SU-DHL-6 (cell line): ENCODE measurements around the gene HSF5.
A peak's percentile ranks its signal among the peaks of the same experiment; 100 is the strongest.

ENCODE experiments used
- H2AFZ ChIP-seq: fragments of 200-600 bp; sonication (generic); 2 replicates; pipeline ENCODE4 v1.6.1; 2014; ENCODE audit warnings: low read depth, mild to moderate bottlenecking, moderate library complexity, mixed read lengths, antibody characterized with exemption, low read length; ENCODE audit not compliant: severe bottlenecking
- H3F3A ChIP-seq: fragments of 200-600 bp; shearing (Covaris generic); 2 replicates; pipeline ENCODE4 v1.6.0; 2016; ENCODE audit warnings: antibody characterized with exemption, mild to moderate bottlenecking; ENCODE audit not compliant: insufficient read depth
- H3K27ac ChIP-seq: fragments of 200-600 bp; sonication (generic); 2 replicates; pipeline ENCODE4 v1.5.1; 2016; ENCODE audit warnings: low read depth, mild to moderate bottlenecking, low read length, moderate library complexity, mixed read lengths
- H3K27me3 ChIP-seq: fragments of 200-600 bp; sonication (generic), shearing (Covaris generic); 2 replicates; pipeline ENCODE4 v1.6.0; 2014; ENCODE audit warnings: mild to moderate bottlenecking, low read length
- H3K36me3 ChIP-seq: fragments of 200-600 bp; sonication (generic); 2 replicates; pipeline ENCODE4 v1.6.1; 2014; ENCODE audit warnings: mild to moderate bottlenecking, low read length, mixed read lengths
- H3K4me2 ChIP-seq: fragments of 300-600, 200-600 bp; shearing (Covaris generic), sonication (generic); 2 replicates; pipeline ENCODE4 v1.6.0; 2014; ENCODE audit warnings: low read length, low read depth, mild to moderate bottlenecking; ENCODE audit not compliant: poor library complexity, severe bottlenecking
- H3K4me3 ChIP-seq: fragments of 200-600 bp; sonication (generic); 2 replicates; pipeline ENCODE4 v1.5.1; 2014; ENCODE audit warnings: antibody characterized with exemption, low read length, mild to moderate bottlenecking, mixed read lengths; ENCODE audit not compliant: insufficient read depth, poor library complexity, severe bottlenecking
- H3K79me2 ChIP-seq: fragments of 200-600 bp; sonication (generic); 2 replicates; pipeline ENCODE4 v1.6.1; 2014; ENCODE audit warnings: mild to moderate bottlenecking, low read length, moderate library complexity; ENCODE audit not compliant: insufficient read depth
- H3K9ac ChIP-seq: fragments of 200-600 bp; sonication (generic); 2 replicates; pipeline ENCODE4 v1.7.0; 2014; ENCODE audit warnings: mild to moderate bottlenecking, low read length
- H3K9me2 ChIP-seq: fragments of 200-600 bp; sonication (generic); replicated peaks from 2 replicates; pipeline ENCODE4 v1.6.1; 2014; ENCODE audit warnings: low read length; ENCODE audit not compliant: insufficient read depth
- H3K9me3 ChIP-seq: fragments of 200-600 bp; sonication (generic); 2 replicates; pipeline ENCODE4 v1.6.1; 2014; ENCODE audit warnings: low read length, mixed read lengths; ENCODE audit not compliant: insufficient read depth
- H4K20me1 ChIP-seq: fragments of 200-600 bp; sonication (generic); 2 replicates; pipeline ENCODE4 v1.6.1; 2014; ENCODE audit warnings: low read depth, mild to moderate bottlenecking, antibody characterized with exemption, low read length, moderate library complexity, mixed read lengths
- EZH2phosphoT487 ChIP-seq: fragments of 200-600 bp; sonication (generic), shearing (Covaris generic); conservative IDR thresholded peaks from 2 replicates; pipeline ENCODE4 v1.6.1; 2018; ENCODE audit warnings: mild to moderate bottlenecking, antibody characterized with exemption, low read length, moderate library complexity, mixed read lengths
- TF ChIP-seq, protein P1 (sequence below): fragments of 200-600 bp; sonication (generic); IDR thresholded peaks from one replicate; pipeline ENCODE4 v1.5.1; 2017; ENCODE audit warnings: antibody characterized with exemption, mild to moderate bottlenecking, low read length, moderate library complexity; ENCODE audit not compliant: insufficient read depth, poor library complexity, severe bottlenecking

Gene HSF5

GRCh38 chr17:58531122-58531521, 42.9 kb upstream of the HSF5 start:
- no peaks in the 10 kb centered on the region for H3K27me3 ChIP-seq
- no peak overlapping the region for H3K4me3 ChIP-seq
- H4K20me1 ChIP-seq = no peaks in the 10 kb centered on the region
- no peaks in the 10 kb centered on the region for H3K9me3 ChIP-seq
- no peaks in the 10 kb centered on the region for H3F3A ChIP-seq
- H3K9me2 ChIP-seq = no peaks in the 10 kb centered on the region
- no peaks in the 10 kb centered on the region for H3K36me3 ChIP-seq
- TF ChIP-seq, protein P1, sequence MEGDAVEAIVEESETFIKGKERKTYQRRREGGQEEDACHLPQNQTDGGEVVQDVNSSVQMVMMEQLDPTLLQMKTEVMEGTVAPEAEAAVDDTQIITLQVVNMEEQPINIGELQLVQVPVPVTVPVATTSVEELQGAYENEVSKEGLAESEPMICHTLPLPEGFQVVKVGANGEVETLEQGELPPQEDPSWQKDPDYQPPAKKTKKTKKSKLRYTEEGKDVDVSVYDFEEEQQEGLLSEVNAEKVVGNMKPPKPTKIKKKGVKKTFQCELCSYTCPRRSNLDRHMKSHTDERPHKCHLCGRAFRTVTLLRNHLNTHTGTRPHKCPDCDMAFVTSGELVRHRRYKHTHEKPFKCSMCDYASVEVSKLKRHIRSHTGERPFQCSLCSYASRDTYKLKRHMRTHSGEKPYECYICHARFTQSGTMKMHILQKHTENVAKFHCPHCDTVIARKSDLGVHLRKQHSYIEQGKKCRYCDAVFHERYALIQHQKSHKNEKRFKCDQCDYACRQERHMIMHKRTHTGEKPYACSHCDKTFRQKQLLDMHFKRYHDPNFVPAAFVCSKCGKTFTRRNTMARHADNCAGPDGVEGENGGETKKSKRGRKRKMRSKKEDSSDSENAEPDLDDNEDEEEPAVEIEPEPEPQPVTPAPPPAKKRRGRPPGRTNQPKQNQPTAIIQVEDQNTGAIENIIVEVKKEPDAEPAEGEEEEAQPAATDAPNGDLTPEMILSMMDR = no peak
- no peak for TF ChIP-seq EZH2phosphoT487
- H3K4me2 ChIP-seq = peak overlapping the region; percentile 39
- H2AFZ ChIP-seq = no peak overlapping the region
- H3K9ac ChIP-seq = peak overlapping the region; percentile 4; the same call in 1 of the 2 replicates
- H3K27ac ChIP-seq = no peak overlapping the region
- H3K79me2 ChIP-seq = no peaks in the 10 kb centered on the region

- H4K20me1 ChIP-seq = no peaks in the 10 kb centered on the region
- no peaks in the 10 kb centered on the region for H3K9me3 ChIP-seq
- H3K27me3 ChIP-seq = no peaks in the 10 kb centered on the region
- H3K36me3 ChIP-seq = no peaks in the 10 kb centered on the region
- TF ChIP-seq EZH2phosphoT487 = no peak
- TF ChIP-seq, protein P1 = no peak
- no peaks in the 10 kb centered on the region for H3F3A ChIP-seq
- H3K4me3 ChIP-seq = no peak overlapping the region
- no peak overlapping the region for H2AFZ ChIP-seq
- no peak overlapping the region for H3K4me2 ChIP-seq
- H3K79me2 ChIP-seq = no peaks in the 10 kb centered on the region
- H3K9ac ChIP-seq = no peak overlapping the region
- no peak overlapping the region for H3K27ac ChIP-seq
- H3K9me2 ChIP-seq = no peaks in the 10 kb centered on the region
These were observed 42.4 kb upstream of the HSF5 start for GRCh38 chr17:58530655-58531054.

- no peaks in the 10 kb centered on the region for H3K9me3 ChIP-seq
- no peak overlapping the region for H3K27ac ChIP-seq
- no peak overlapping the region for H3K9ac ChIP-seq
- H4K20me1 ChIP-seq = no peaks in the 10 kb centered on the region
- H3K27me3 ChIP-seq = no peaks in the 10 kb centered on the region
- no peaks in the 10 kb centered on the region for H3F3A ChIP-seq
- no peaks in the 10 kb centered on the region for H3K9me2 ChIP-seq
- TF ChIP-seq, protein P1 = no peak
- TF ChIP-seq EZH2phosphoT487 = no peak
- H3K79me2 ChIP-seq = no peaks in the 10 kb centered on the region
- no peak overlapping the region for H2AFZ ChIP-seq
- H3K36me3 ChIP-seq = no peaks in the 10 kb centered on the region
- no peak overlapping the region for H3K4me2 ChIP-seq
- H3K4me3 ChIP-seq = no peak overlapping the region
These were observed 41.1 kb upstream of the HSF5 start for GRCh38 chr17:58529275-58529674.

- H3F3A ChIP-seq = no peaks in the 10 kb centered on the region
- no peak for TF ChIP-seq EZH2phosphoT487
- H3K36me3 ChIP-seq = no peaks in the 10 kb centered on the region
- no peaks in the 10 kb centered on the region for H4K20me1 ChIP-seq
- no peak overlapping the region for H3K27ac ChIP-seq
- no peak overlapping the region for H3K4me3 ChIP-seq
- H3K9me2 ChIP-seq = no peaks in the 10 kb centered on the region
- no peaks in the 10 kb centered on the region for H3K79me2 ChIP-seq
- no peak overlapping the region for H2AFZ ChIP-seq
- no peak overlapping the region for H3K4me2 ChIP-seq
- no peaks in the 10 kb centered on the region for H3K9me3 ChIP-seq
- H3K9ac ChIP-seq = no peak overlapping the region
- H3K27me3 ChIP-seq = no peaks in the 10 kb centered on the region
These were observed 40.2 kb upstream of the HSF5 start for GRCh38 chr17:58528443-58528842.
